ENCODE measurements around the gene YIF1A.

The YIF1A gene

GRCh38 chr11:66243782-66244535 is 45.0 kb downstream of the YIF1A start:
- no peak for DNase-seq (ENCODE audit: low read depth)

GRCh38 chr11:66242095-66242765 is 46.7 kb downstream of the YIF1A start:
- DNase-seq (ENCODE audit: low read depth) = no peak

- no peak for DNase-seq (ENCODE audit: low read depth)
Measured at GRCh38 chr11:66240781-66241136, 48.2 kb downstream of the YIF1A start.

- DNase-seq (ENCODE audit: low read depth) = no peak
Measured at GRCh38 chr11:66239998-66240780, 48.8 kb downstream of the YIF1A start.

GRCh38 chr11:66239511-66239910 is 49.4 kb downstream of the YIF1A start:
- no peak for DNase-seq (ENCODE audit: low read depth)

- DNase-seq (ENCODE audit: low read depth) = no peak
Measured at GRCh38 chr11:66238786-66239413, 50.0 kb downstream of the YIF1A start.

GRCh38 chr11:66237867-66238266 is 51.1 kb downstream of the YIF1A start:
- DNase-seq (ENCODE audit: low read depth) = no peak

GRCh38 chr11:66235141-66235540 is 53.8 kb downstream of the YIF1A start:
- no peak for DNase-seq (ENCODE audit: low read depth)
